A549 (cell line): ENCODE measurements around the gene SMAD3. TPM values are rescaled to one million over a fixed set of nuclear protein-coding genes. Genes with fewer than 3 reads are reported as not detected.

Source experiments
- ATAC-seq, 2 experiments: fragments of 200-7000 bp in 1 of 2; fragments of >200 bp in 1 of 2; cut with Nextera tagmentation in 1 of 2; cut with Tn5 transposase in 1 of 2; 3 replicates each; pipeline versions ENCODE4 v1.8.0 to v1.9.1; 2018 to 2020; ENCODE audit warnings: mild to moderate bottlenecking in 1 of 2, moderate library complexity in 1 of 2
- CTCF ChIA-PET: fragments of 300-600 bp; sonication (Branson Sonifier 250); formaldehyde crosslinking; extraction: SDS; loops from one replicate; lab custom pipeline; 2021; ENCODE audit warnings: antibody characterized with exemption, inconsistent platforms; lab: Yijun Ruan, JAX
- POLR2A ChIA-PET: fragments of 350-600 bp; formaldehyde crosslinking; extraction: SDS; loops from one replicate; lab custom pipeline; 2021; ENCODE audit warnings: antibody characterized with exemption, inconsistent platforms; lab: Yijun Ruan, JAX
- DNase-seq, 2 experiments: peaks; one replicate each; pipeline versions ENCODE4 v3.0.0 to v3.0.0-alpha.2; 2011 to 2016; ENCODE audit warnings: low read depth in 1 of 2, low spot score in 1 of 2
- FAIRE-seq: peaks from 2 replicates; lab custom pipeline; 2011; peaks lifted over from hg19 to GRCh38; lab: Jason Lieb, UNC
- H3K27ac ChIP-seq, 2 experiments: fragments of >200 bp; sonication (Bioruptor Twin); formaldehyde crosslinking; 3 replicates each; pipeline ENCODE4 v1.5.1; 2016 to 2017
- H3K4me1 ChIP-seq: fragments of >200 bp; sonication (Bioruptor Twin); formaldehyde crosslinking; 3 replicates; pipeline ENCODE4 v1.6.1; 2016
- H3K4me2 ChIP-seq: fragments of >200 bp; sonication (Bioruptor Twin); formaldehyde crosslinking; 3 replicates; pipeline ENCODE4 v1.6.1; 2016
- H3K4me3 ChIP-seq: fragments of >200 bp; sonication (Bioruptor Twin); formaldehyde crosslinking; 3 replicates; pipeline ENCODE4 v1.5.1; 2016
- H3K9me3 ChIP-seq: fragments of >200 bp; sonication (Bioruptor Twin); formaldehyde crosslinking; 3 replicates; pipeline ENCODE4 v1.6.1; 2016
- EP300 ChIP-seq, 2 experiments: fragments of >200 bp; sonication (Bioruptor Twin); formaldehyde crosslinking; IDR thresholded peaks; 2 replicates in 1 of 2; 3 replicates in 1 of 2; pipeline ENCODE4 v1.6.1; 2016 to 2017
- ESRRA ChIP-seq: fragments of 150-350 bp; IDR thresholded peaks from 2 replicates; pipeline ENCODE4 v1.6.1; 2014; ENCODE audit warnings: mild to moderate bottlenecking, low read length, borderline replicate concordance
- FOSB ChIP-seq: fragments of 250-450 bp; sonication (Bioruptor Pico); IDR thresholded peaks from 2 replicates; pipeline ENCODE4 v1.5.0; 2020; ENCODE audit warnings: mild to moderate bottlenecking, moderate library complexity
- FOXS1 ChIP-seq: fragments of 250-450 bp; sonication (Bioruptor Pico); IDR thresholded peaks from 2 replicates; pipeline ENCODE4 v1.5.0; 2020; ENCODE audit warnings: mild to moderate bottlenecking, moderate library complexity
- GATA3 ChIP-seq: IDR thresholded peaks from 2 replicates; pipeline ENCODE4 v1.6.1; 2012; ENCODE audit warnings: borderline replicate concordance
- HDAC2 ChIP-seq: fragments of 200-600 bp; sonication (generic); IDR thresholded peaks from 2 replicates; pipeline ENCODE4 v1.6.1; 2016
- HEYL ChIP-seq: fragments of 250-450 bp; sonication (Bioruptor Pico); IDR thresholded peaks from 2 replicates; pipeline ENCODE4 v1.8.0; 2021; ENCODE audit warnings: mild to moderate bottlenecking, moderate library complexity
- HOXB13 ChIP-seq: fragments of 250-450 bp; sonication (Bioruptor Pico); IDR thresholded peaks from 2 replicates; pipeline ENCODE4 v1.5.0; 2020; ENCODE audit warnings: low read depth, mild to moderate bottlenecking, moderate library complexity
- HOXB5 ChIP-seq: fragments of 250-450 bp; sonication (Bioruptor Pico); IDR thresholded peaks from 2 replicates; pipeline ENCODE4 v1.5.0; 2020; ENCODE audit warnings: mild to moderate bottlenecking, moderate library complexity
- KDM1A ChIP-seq: fragments of 200-600 bp; sonication (generic); IDR thresholded peaks from 2 replicates; pipeline ENCODE4 v1.6.1; 2016; ENCODE audit warnings: low read depth, mild to moderate bottlenecking
- KDM5A ChIP-seq: fragments of 200-600 bp; sonication (generic); IDR thresholded peaks from 2 replicates; pipeline ENCODE4 v1.6.1; 2016; ENCODE audit warnings: antibody characterized with exemption, mild to moderate bottlenecking
- MYC ChIP-seq: IDR thresholded peaks from 2 replicates; pipeline ENCODE4 v1.6.1; 2012; ENCODE audit warnings: mild to moderate bottlenecking, inconsistent platforms, low read length, improper control_type of control experiment, borderline replicate concordance
- NPAS2 ChIP-seq: fragments of 250-450 bp; sonication (Bioruptor Pico); IDR thresholded peaks from 2 replicates; pipeline ENCODE4 v1.8.0; 2022; ENCODE audit warnings: mild to moderate bottlenecking, moderate library complexity, borderline replicate concordance
- POLR2A ChIP-seq: IDR thresholded peaks from 2 replicates; pipeline ENCODE4 v1.6.1; 2012; ENCODE audit warnings: mild to moderate bottlenecking, low read length
- RARB ChIP-seq: fragments of 250-450 bp; sonication (Bioruptor Pico); IDR thresholded peaks from 2 replicates; pipeline ENCODE4 v1.8.0; 2021; ENCODE audit warnings: mild to moderate bottlenecking, moderate library complexity
- RFX5 ChIP-seq: fragments of 450-650 bp; IDR thresholded peaks from 2 replicates; pipeline ENCODE4 v1.7.1; 2014; ENCODE audit warnings: antibody characterized with exemption, mild to moderate bottlenecking, moderate library complexity
- SMC3 ChIP-seq: fragments of >200 bp; sonication (Bioruptor Twin); formaldehyde crosslinking; IDR thresholded peaks from 3 replicates; pipeline ENCODE4 v1.6.1; 2018; ENCODE audit warnings: inconsistent platforms
- TP53 ChIP-seq: fragments of 250-450 bp; sonication (Bioruptor Pico); IDR thresholded peaks from 2 replicates; pipeline ENCODE4 v1.5.0; 2021; ENCODE audit warnings: mild to moderate bottlenecking, moderate library complexity
- ZNF302 ChIP-seq: fragments of 250-450 bp; sonication (Bioruptor Pico); IDR thresholded peaks from 2 replicates; pipeline ENCODE4 v1.9.0; 2021; ENCODE audit warnings: inconsistent platforms, mild to moderate bottlenecking, moderate library complexity
- ZSCAN20 ChIP-seq: fragments of 250-450 bp; sonication (Bioruptor Pico); IDR thresholded peaks from 2 replicates; pipeline ENCODE4 v1.8.0; 2022; ENCODE audit warnings: mild to moderate bottlenecking, moderate library complexity
- WGBS: methylation state at CpG from one replicate; pipeline ENCODE4 v1.1.6; 2017; ENCODE audit errors: missing lambda C conversion rate; 5-methylcytosine and 5-hydroxymethylcytosine counted together
- polyA plus RNA-seq, 4 experiments: library from polyadenylated mRNA; depleted of rRNA in 3 of 4; stranded (reverse); fragments of >200 nt; fragmentation: RNase III in 1 of 4; extraction: RNeasy Plus Mini Kit Qiagen cat#74134 plus additional on column Dnase treatment in 1 of 4; gene quantifications; 2 replicates in 3 of 4; 3 replicates in 1 of 4; pipeline ENCODE4 v1.2.3, GENCODE V29; 2011 to 2017
- TF ChIP-seq, protein P1 (sequence below): fragments of >200 bp; sonication (Bioruptor Twin); formaldehyde crosslinking; IDR thresholded peaks from 3 replicates; pipeline ENCODE4 v1.5.1; 2016
- TF ChIP-seq, protein P2 (sequence below): fragments of 200-600 bp; sonication (generic); IDR thresholded peaks from 2 replicates; pipeline ENCODE4 v1.6.1; 2016; ENCODE audit warnings: antibody characterized with exemption, mild to moderate bottlenecking, moderate library complexity
- TF ChIP-seq, protein P3 (sequence below): fragments of 150-350 bp; IDR thresholded peaks from 2 replicates; pipeline ENCODE4 v1.6.1; 2014; ENCODE audit warnings: low read depth, mild to moderate bottlenecking, low read length
- TF ChIP-seq, protein P4 (sequence below): fragments of 250-450 bp; sonication (Bioruptor Pico); IDR thresholded peaks from 2 replicates; pipeline ENCODE4 v1.5.0; 2021; ENCODE audit warnings: mild to moderate bottlenecking, moderate library complexity, borderline replicate concordance
- TF ChIP-seq, protein P5 (sequence below): IDR thresholded peaks from 2 replicates; pipeline ENCODE4 v1.6.1; 2012

The SMAD3 gene
- polyA plus RNA-seq, 2 of the 4 experiments (the other 2 are of a cell fraction), result 74.6 to 77.2 TPM

- H3K4me2 ChIP-seq, result no peak overlapping the region
- peak overlapping the region; percentile 12 to 79; a peak in 4 of 6 replicates for H3K27ac ChIP-seq
- WGBS, result 88% methylated on average over 4 of the region's 4 CpGs
- H3K4me1 ChIP-seq, result peaks cover 88% of the 10 kb centered on the region
- ATAC-seq (peak in 1 of 2 experiments; percentile 4; a peak in 2 of 6 replicates), FAIRE-seq (no peak), DNase-seq (no peak)
- CTCF ChIA-PET, result interaction anchor here (0.7 to 2.1 kb wide), 4 partner anchors 8 to 220 kb away, joined by 3 to 9 read pairs (median 4); no protein-coding TSS in a partner anchor
- no peak overlapping the region for H3K4me3 ChIP-seq
- no peak for TF ChIP-seq ZSCAN20
- no peak for TF ChIP-seq KDM5A
- TF ChIP-seq EP300 (IDR thresholded peaks at IDR 0.05), result no peak
- TF ChIP-seq MYC, result no peak
- no peak for TF ChIP-seq RARB (CRISPR knock-in tag)
- no peak for TF ChIP-seq HEYL (CRISPR knock-in tag)
- TF ChIP-seq, protein P1, sequence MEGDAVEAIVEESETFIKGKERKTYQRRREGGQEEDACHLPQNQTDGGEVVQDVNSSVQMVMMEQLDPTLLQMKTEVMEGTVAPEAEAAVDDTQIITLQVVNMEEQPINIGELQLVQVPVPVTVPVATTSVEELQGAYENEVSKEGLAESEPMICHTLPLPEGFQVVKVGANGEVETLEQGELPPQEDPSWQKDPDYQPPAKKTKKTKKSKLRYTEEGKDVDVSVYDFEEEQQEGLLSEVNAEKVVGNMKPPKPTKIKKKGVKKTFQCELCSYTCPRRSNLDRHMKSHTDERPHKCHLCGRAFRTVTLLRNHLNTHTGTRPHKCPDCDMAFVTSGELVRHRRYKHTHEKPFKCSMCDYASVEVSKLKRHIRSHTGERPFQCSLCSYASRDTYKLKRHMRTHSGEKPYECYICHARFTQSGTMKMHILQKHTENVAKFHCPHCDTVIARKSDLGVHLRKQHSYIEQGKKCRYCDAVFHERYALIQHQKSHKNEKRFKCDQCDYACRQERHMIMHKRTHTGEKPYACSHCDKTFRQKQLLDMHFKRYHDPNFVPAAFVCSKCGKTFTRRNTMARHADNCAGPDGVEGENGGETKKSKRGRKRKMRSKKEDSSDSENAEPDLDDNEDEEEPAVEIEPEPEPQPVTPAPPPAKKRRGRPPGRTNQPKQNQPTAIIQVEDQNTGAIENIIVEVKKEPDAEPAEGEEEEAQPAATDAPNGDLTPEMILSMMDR, result no peak
- TF ChIP-seq, protein P2, sequence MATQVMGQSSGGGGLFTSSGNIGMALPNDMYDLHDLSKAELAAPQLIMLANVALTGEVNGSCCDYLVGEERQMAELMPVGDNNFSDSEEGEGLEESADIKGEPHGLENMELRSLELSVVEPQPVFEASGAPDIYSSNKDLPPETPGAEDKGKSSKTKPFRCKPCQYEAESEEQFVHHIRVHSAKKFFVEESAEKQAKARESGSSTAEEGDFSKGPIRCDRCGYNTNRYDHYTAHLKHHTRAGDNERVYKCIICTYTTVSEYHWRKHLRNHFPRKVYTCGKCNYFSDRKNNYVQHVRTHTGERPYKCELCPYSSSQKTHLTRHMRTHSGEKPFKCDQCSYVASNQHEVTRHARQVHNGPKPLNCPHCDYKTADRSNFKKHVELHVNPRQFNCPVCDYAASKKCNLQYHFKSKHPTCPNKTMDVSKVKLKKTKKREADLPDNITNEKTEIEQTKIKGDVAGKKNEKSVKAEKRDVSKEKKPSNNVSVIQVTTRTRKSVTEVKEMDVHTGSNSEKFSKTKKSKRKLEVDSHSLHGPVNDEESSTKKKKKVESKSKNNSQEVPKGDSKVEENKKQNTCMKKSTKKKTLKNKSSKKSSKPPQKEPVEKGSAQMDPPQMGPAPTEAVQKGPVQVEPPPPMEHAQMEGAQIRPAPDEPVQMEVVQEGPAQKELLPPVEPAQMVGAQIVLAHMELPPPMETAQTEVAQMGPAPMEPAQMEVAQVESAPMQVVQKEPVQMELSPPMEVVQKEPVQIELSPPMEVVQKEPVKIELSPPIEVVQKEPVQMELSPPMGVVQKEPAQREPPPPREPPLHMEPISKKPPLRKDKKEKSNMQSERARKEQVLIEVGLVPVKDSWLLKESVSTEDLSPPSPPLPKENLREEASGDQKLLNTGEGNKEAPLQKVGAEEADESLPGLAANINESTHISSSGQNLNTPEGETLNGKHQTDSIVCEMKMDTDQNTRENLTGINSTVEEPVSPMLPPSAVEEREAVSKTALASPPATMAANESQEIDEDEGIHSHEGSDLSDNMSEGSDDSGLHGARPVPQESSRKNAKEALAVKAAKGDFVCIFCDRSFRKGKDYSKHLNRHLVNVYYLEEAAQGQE, result no peak
- TF ChIP-seq KDM1A, result no peak
- no peak for TF ChIP-seq RFX5
- no peak for TF ChIP-seq POLR2A
- no peak for TF ChIP-seq SMC3
- TF ChIP-seq HOXB13 (CRISPR knock-in tag), result no peak
- no peak for TF ChIP-seq HDAC2
- no peak for TF ChIP-seq FOXS1 (CRISPR knock-in tag)
- TF ChIP-seq GATA3, result no peak
- TF ChIP-seq, protein P3, sequence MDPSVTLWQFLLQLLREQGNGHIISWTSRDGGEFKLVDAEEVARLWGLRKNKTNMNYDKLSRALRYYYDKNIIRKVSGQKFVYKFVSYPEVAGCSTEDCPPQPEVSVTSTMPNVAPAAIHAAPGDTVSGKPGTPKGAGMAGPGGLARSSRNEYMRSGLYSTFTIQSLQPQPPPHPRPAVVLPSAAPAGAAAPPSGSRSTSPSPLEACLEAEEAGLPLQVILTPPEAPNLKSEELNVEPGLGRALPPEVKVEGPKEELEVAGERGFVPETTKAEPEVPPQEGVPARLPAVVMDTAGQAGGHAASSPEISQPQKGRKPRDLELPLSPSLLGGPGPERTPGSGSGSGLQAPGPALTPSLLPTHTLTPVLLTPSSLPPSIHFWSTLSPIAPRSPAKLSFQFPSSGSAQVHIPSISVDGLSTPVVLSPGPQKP, result no peak
- no peak for TF ChIP-seq TP53
- no peaks in the 10 kb centered on the region for H3K9me3 ChIP-seq
- POLR2A ChIA-PET, result no interaction called here
Measured at GRCh38 chr15:67167091-67167490, 101.7 kb downstream of the SMAD3 start.

DNA sequence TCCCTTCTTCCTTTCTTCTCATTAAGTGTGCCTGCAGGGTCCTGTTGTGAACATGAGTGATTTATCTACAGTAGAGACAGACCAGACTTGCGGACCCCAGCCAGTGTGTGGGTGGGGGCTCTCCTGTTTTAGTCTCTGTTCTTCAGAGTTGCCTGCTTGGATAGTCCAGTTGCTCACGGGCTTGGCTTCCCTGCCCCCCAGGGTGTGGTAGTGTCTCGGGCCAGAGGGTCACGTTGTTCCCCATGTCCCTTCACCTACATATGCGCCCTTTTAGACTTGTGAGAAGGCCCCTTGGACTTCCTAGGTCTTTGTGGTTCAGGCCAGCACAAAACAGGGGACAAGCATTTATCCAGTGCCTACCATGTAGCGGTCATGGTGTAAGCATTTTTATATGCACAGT, 103.3 kb downstream of the SMAD3 start:
- DNase-seq (no peak), ATAC-seq (no peak), FAIRE-seq (no peak)
- 85% methylated on average over 6 of the region's 6 CpGs for WGBS
- no peak overlapping the region for H3K4me3 ChIP-seq
- H3K4me2 ChIP-seq, result no peak overlapping the region
- peaks cover 91% of the 10 kb centered on the region for H3K4me1 ChIP-seq
- peak overlapping the region in 1 of 2 experiments; percentile 79; a peak in 3 of 6 replicates for H3K27ac ChIP-seq
- TF ChIP-seq ESRRA (no peak), HDAC2 (no peak), FOSB (CRISPR knock-in tag) (no peak), RARB (CRISPR knock-in tag) (no peak), HOXB5 (CRISPR knock-in tag) (no peak), NPAS2 (CRISPR knock-in tag) (no peak), ZNF302 (CRISPR knock-in tag) (no peak), KDM5A (no peak)
- TF ChIP-seq, protein P4, sequence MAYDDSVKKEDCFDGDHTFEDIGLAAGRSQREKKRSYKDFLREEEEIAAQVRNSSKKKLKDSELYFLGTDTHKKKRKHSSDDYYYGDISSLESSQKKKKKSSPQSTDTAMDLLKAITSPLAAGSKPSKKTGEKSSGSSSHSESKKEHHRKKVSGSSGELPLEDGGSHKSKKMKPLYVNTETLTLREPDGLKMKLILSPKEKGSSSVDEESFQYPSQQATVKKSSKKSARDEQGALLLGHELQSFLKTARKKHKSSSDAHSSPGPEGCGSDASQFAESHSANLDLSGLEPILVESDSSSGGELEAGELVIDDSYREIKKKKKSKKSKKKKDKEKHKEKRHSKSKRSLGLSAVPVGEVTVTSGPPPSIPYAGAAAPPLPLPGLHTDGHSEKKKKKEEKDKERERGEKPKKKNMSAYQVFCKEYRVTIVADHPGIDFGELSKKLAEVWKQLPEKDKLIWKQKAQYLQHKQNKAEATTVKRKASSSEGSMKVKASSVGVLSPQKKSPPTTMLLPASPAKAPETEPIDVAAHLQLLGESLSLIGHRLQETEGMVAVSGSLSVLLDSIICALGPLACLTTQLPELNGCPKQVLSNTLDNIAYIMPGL (CRISPR knock-in tag), result no peak
- TF ChIP-seq, protein P5, sequence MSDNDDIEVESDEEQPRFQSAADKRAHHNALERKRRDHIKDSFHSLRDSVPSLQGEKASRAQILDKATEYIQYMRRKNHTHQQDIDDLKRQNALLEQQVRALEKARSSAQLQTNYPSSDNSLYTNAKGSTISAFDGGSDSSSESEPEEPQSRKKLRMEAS, result no peak
- H3K9me3 ChIP-seq, result no peaks in the 10 kb centered on the region
- POLR2A ChIA-PET, result no interaction called here
- CTCF ChIA-PET, result interaction anchor here (0.9 to 1.2 kb wide), 2 partner anchors 14 to 22 kb away, joined by 3 to 4 read pairs; no protein-coding TSS in a partner anchor
